Peyer's patch (tissue), 4 donors: ENCODE measurements around the gene PDLIM5. TPM values are rescaled to one million over a fixed set of nuclear protein-coding genes. Genes with fewer than 3 reads are reported as not detected.

ENCODE experiments used
- DNase-seq, 3 donors: peaks; one replicate each; pipeline ENCODE4 v3.0.0-alpha.2; 2017 to 2019
- H3K27ac ChIP-seq, 4 donors: fragments of 200-600 bp; sonication (generic); one replicate each; pipeline ENCODE4 v1.5.1; 2016 to 2019
- H3K27me3 ChIP-seq, 2 donors: fragments of 200-600 bp; sonication (generic); one replicate each; pipeline ENCODE4 v1.5.1; 2019
- H3K36me3 ChIP-seq, 3 donors: fragments of 200-600 bp; sonication (generic); one replicate each; pipeline ENCODE4 v1.5.1; 2016 to 2019
- H3K4me1 ChIP-seq, 4 donors: fragments of 200-600 bp; sonication (generic); one replicate each; pipeline ENCODE4 v1.5.1; 2016 to 2019
- H3K4me3 ChIP-seq, 4 donors: fragments of 200-600 bp; sonication (generic); 1 replicate in 3 of 4; 2 replicates in 1 of 4; pipeline ENCODE4 v1.5.1; 2016 to 2019; ENCODE audit warnings: mild to moderate bottlenecking in 1 of 4
- H3K9me3 ChIP-seq, 4 donors: fragments of 200-600 bp; sonication (generic); one replicate each; pipeline ENCODE4 v1.5.1; 2016 to 2019; ENCODE audit warnings: mild to moderate bottlenecking in 1 of 4
- POLR2A ChIP-seq, 2 donors: fragments of 450-650 bp; IDR thresholded peaks; one replicate each; pipeline ENCODE4 v1.5.1; 2017; ENCODE audit warnings: antibody characterized with exemption in 2 of 2, mild to moderate bottlenecking in 2 of 2, moderate library complexity in 2 of 2
- total RNA-seq, 4 donors: library from RNA; depleted of rRNA; stranded (reverse); fragments of >200 nt; gene quantifications; one replicate each; pipeline ENCODE4 v1.1.0, GENCODE V29; 2016
- TF ChIP-seq, protein P1 (sequence below), 6 experiments: fragments of 450-650 bp in 4 of 6; fragments of 200-600 bp in 2 of 6; sonication (generic) in 1 of 6; IDR thresholded peaks; one replicate each; pipeline ENCODE4 v1.5.1; 2017 to 2019; ENCODE audit warnings: antibody characterized with exemption in 6 of 6, mild to moderate bottlenecking in 3 of 6, moderate library complexity in 1 of 6

Gene PDLIM5
- total RNA-seq, 4 donors from 2014 or later, result 112 to 197 (median 158) TPM

DNA sequence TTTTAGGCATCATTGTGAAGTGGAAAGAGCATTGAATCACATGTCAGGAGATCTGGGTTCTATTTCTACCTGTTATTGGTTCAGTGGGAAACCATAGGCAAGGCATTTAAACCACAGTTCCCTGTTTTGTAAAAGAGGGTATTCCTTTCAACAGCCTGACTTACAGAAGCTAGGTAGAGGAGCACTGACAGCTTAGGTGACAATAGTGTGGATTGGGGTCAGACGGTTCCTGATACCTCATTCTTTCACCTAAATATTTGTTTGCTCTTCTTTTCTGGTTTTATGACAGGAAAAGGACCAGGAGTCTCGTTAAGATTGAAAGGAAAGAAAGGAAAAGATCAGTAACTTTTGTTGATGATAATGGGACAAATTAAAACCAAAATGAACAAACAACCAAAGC lies 15.9 kb upstream of the PDLIM5 start:
- no peaks in the 10 kb centered on the region for H3K9me3 ChIP-seq
- no peak overlapping the region for H3K4me3 ChIP-seq
- TF ChIP-seq, protein P1, sequence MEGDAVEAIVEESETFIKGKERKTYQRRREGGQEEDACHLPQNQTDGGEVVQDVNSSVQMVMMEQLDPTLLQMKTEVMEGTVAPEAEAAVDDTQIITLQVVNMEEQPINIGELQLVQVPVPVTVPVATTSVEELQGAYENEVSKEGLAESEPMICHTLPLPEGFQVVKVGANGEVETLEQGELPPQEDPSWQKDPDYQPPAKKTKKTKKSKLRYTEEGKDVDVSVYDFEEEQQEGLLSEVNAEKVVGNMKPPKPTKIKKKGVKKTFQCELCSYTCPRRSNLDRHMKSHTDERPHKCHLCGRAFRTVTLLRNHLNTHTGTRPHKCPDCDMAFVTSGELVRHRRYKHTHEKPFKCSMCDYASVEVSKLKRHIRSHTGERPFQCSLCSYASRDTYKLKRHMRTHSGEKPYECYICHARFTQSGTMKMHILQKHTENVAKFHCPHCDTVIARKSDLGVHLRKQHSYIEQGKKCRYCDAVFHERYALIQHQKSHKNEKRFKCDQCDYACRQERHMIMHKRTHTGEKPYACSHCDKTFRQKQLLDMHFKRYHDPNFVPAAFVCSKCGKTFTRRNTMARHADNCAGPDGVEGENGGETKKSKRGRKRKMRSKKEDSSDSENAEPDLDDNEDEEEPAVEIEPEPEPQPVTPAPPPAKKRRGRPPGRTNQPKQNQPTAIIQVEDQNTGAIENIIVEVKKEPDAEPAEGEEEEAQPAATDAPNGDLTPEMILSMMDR (IDR thresholded peaks at IDR 0.05), result no peak
- TF ChIP-seq POLR2A (IDR thresholded peaks at IDR 0.05), result no peak

DNA sequence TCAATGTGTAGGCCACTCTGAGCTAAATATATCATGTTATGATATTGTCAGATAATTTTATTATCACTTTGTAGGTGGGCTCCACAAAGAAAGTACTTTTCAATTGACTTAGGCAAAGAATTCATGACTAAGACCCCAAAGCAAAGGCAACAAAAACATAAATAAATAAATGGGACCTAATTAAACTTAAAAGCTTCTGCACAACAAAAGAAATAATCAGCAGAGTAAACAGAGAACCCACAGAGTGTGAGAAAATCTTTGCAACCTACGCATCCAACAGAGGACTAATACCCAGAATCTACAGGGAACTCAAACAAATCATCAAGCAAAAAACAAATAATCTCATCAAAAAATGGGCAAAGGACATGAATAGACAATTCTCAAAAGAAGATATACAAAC lies 15.2 kb upstream of the PDLIM5 start:
- TF ChIP-seq, protein P1 (IDR thresholded peaks at IDR 0.05), result no peak
- TF ChIP-seq POLR2A (IDR thresholded peaks at IDR 0.05), result no peak

More for the DNA sequence above, 15.9 kb upstream of the PDLIM5 start:
- Histone ChIP-seq H3K4me1 (no peaks in the 10 kb centered on the region), H3K27ac (no peak overlapping the region), H3K36me3 (no peaks in the 10 kb centered on the region), H3K27me3 (no peaks in the 10 kb centered on the region)
- DNase-seq, result no peak

DNA sequence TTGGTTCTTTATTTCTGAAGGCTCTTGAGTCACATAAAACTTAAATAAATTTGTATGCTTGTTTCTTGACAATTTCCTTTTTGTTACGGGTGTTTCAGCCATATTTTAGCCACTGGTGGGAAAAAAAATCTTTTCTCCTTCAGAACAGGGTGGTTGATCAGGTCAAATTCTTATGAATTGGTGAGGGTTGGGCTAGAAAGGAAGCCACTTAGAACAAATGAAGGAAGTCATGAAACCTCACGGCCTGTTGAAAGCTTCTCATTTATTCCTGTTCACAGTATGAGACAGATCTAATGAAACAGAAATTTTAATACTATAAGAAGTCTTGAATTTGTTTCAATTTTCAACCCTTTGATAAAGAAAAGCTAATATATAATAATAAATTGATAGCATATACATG lies 12.1 kb upstream of the PDLIM5 start:
- H3K9me3 ChIP-seq, result no peaks in the 10 kb centered on the region
- no peaks in the 10 kb centered on the region for H3K27me3 ChIP-seq
- H3K4me3 ChIP-seq, result no peak overlapping the region
- no peak for DNase-seq
- no peaks in the 10 kb centered on the region for H3K36me3 ChIP-seq
- no peak overlapping the region for H3K27ac ChIP-seq
- TF ChIP-seq, protein P1 (IDR thresholded peaks at IDR 0.05), result no peak
- TF ChIP-seq POLR2A (IDR thresholded peaks at IDR 0.05), result no peak
- H3K4me1 ChIP-seq, result no peaks in the 10 kb centered on the region

More for the DNA sequence above, 15.2 kb upstream of the PDLIM5 start:
- Histone ChIP-seq H3K36me3 (no peaks in the 10 kb centered on the region), H3K27ac (no peak overlapping the region), H3K4me1 (no peaks in the 10 kb centered on the region), H3K27me3 (no peaks in the 10 kb centered on the region), H3K4me3 (no peak overlapping the region), H3K9me3 (no peaks in the 10 kb centered on the region)
- DNase-seq, result no peak

DNA sequence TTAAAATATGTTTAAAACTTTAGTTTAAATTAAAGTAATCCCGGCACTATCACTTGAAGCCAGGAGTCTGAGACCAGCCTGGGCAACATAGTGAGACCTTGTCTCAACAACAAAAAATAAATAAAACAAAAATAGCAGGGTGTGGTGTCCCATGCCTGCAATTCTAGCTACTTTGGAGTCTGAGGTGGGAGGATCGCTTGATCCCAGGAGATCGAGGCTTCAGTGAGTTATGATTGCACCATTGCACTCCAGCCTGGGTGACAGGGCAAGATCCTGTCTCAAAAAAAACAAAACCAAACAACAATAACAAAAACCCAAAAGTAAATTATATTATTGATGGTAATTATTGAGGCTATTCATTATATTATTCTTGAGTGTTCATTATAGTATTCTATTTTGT lies 9.9 kb upstream of the PDLIM5 start:
- Histone ChIP-seq H3K9me3 (no peaks in the 10 kb centered on the region), H3K4me3 (no peak overlapping the region), H3K4me1 (no peaks in the 10 kb centered on the region), H3K36me3 (no peaks in the 10 kb centered on the region), H3K27ac (no peak overlapping the region), H3K27me3 (no peaks in the 10 kb centered on the region)
- no peak for TF ChIP-seq POLR2A (IDR thresholded peaks at IDR 0.05)
- TF ChIP-seq, protein P1 (IDR thresholded peaks at IDR 0.05), result no peak
- no peak for DNase-seq

DNA sequence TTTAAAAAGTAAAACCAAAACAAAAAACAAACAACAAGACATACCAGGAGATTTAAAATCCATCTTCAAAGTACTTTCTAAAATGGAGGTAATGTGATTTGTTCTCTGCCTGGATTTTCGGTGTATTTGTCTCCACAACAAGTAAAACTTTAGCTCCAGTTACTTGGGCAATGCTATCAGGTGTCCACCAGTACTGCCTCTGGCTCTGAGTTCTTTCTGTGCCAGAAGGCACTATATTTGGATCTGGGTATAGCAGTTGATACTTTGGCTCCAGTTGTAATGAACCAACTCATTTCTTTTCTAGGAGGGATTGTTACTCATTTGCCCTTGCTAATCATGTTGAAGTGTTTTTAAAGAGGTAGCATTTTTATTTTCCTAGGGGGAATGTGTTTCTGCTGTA lies 9.5 kb upstream of the PDLIM5 start:
- no peak for DNase-seq
- H3K4me1 ChIP-seq, result no peaks in the 10 kb centered on the region
- TF ChIP-seq, protein P1 (IDR thresholded peaks at IDR 0.05), result no peak
- TF ChIP-seq POLR2A (IDR thresholded peaks at IDR 0.05), result no peak
- H3K36me3 ChIP-seq, result no peaks in the 10 kb centered on the region
- no peak overlapping the region for H3K4me3 ChIP-seq
- no peaks in the 10 kb centered on the region for H3K9me3 ChIP-seq
- no peaks in the 10 kb centered on the region for H3K27me3 ChIP-seq
- H3K27ac ChIP-seq, result no peak overlapping the region

DNA sequence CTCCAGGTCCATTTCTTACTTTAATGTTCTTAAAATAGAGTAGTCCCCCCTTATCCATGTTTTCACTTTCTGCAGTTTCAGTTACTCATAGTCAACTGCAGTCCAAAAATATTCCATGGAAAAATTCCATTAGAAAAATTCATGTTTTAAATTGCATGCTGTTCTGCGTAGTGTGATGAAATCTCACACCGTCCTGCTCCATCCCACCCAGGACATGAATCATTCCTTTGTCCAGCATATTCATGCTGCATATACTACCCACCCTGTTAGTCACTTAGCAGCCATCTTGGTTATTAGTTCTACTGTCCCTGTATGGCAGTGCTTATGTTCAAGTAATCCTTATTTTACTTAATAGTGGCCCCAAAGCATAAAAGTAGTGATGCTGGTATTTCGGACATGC lies 5.4 kb upstream of the PDLIM5 start:
- H3K9me3 ChIP-seq, result no peaks in the 10 kb centered on the region
- no peak overlapping the region for H3K27ac ChIP-seq
- TF ChIP-seq, protein P1 (IDR thresholded peaks at IDR 0.05), result no peak
- no peak for TF ChIP-seq POLR2A (IDR thresholded peaks at IDR 0.05)
- H3K4me1 ChIP-seq, result peaks cover 0 to 6% (median 0%) of the 10 kb centered on the region in 4 donors
- H3K4me3 ChIP-seq, result no peak overlapping the region
- H3K36me3 ChIP-seq, result no peaks in the 10 kb centered on the region
- no peaks in the 10 kb centered on the region for H3K27me3 ChIP-seq
- no peak for DNase-seq
